ENCODE measurements around the gene GAS7. TPM values are rescaled to one million over a fixed set of nuclear protein-coding genes. Genes with fewer than 3 reads are reported as not detected.

GAS7 gene
- total and polyA plus RNA-seq, 2 of the 13 experiments (the other 11 are each of a cell fraction or from before 2014, with no cell fraction given), result 1.0 to 5.2 TPM

- no peaks in the 10 kb centered on the region for H4K20me1 ChIP-seq (ENCODE audit: insufficient read depth, low read length)
- BruUV-seq (replicated peaks), result no TSS peak
- ChIA-PET POLR2A (no interaction called here), CTCF (ENCODE audit: low intra/inter-chr PET ratio, low total read pairs) (no interaction called here)
- H3K4me1 ChIP-seq (ENCODE audit: insufficient read depth, low read length), result no peaks in the 10 kb centered on the region
- 6% methylated on average over 16 of the region's 18 CpGs for WGBS (ENCODE audit: low lambda C conversion rate)
- in situ Hi-C loops (cut with HindIII; ENCODE audit: extremely low pct_ligation_motif_present, low pct_unique_long_range_greater_than_20kb) (no loop called here), intact Hi-C loops (cut with micrococcal nuclease; ENCODE audit: unreplicated experiment) (no loop called here)
- H3K27ac ChIP-seq (ENCODE audit: extremely low read length, insufficient read depth, low read length), result no peak overlapping the region
- no peaks in the 10 kb centered on the region for H3K79me2 ChIP-seq (ENCODE audit: insufficient read depth, low read length)
- TF ChIP-seq POGZ (CRISPR knock-in tag; IDR thresholded peaks at IDR 0.05) (no peak), HMGXB4 (CRISPR knock-in tag; IDR thresholded peaks at IDR 0.05; ENCODE audit: borderline replicate concordance in 1 of 2, low read depth in 1 of 2) (no peak), PCBP1 (IDR thresholded peaks at IDR 0.05; ENCODE audit: borderline replicate concordance, low read depth, low read length) (no peak), ZNF251 (CRISPR knock-in tag; IDR thresholded peaks at IDR 0.05) (no peak), SAFB2 (CRISPR knock-in tag; IDR thresholded peaks at IDR 0.05; ENCODE audit: borderline replicate concordance, low read depth) (no peak), MED8 (CRISPR knock-in tag; IDR thresholded peaks at IDR 0.05; ENCODE audit: insufficient replicate concordance) (no peak)
- DNase-seq (ENCODE audit: low spot score) (no peak), FAIRE-seq (no peak), ATAC-seq (no peak)
- no peak overlapping the region for H2AFZ ChIP-seq (ENCODE audit: low read length)
- H3K36me3 ChIP-seq (replicated peaks in 1 of 2; ENCODE audit: control insufficient read depth in 1 of 2, insufficient read depth in 2 of 2, low read length in 2 of 2), result no peaks in the 10 kb centered on the region
- no peak overlapping the region for H3K4me2 ChIP-seq (ENCODE audit: low read depth, low read length)
- H3K9me3 ChIP-seq (ENCODE audit: low read length), result no peaks in the 10 kb centered on the region
- no peak overlapping the region for H3K4me3 ChIP-seq (replicated peaks in 1 of 3; ENCODE audit: insufficient read depth in 1 of 3, low read depth in 2 of 3, low read length in 3 of 3)
- H3K9ac ChIP-seq (ENCODE audit: insufficient read depth, low read depth, low read length), result no peak overlapping the region
- H3K27me3 ChIP-seq (ENCODE audit: control insufficient read depth in 1 of 2, insufficient read depth in 2 of 2, low read length in 2 of 2), result peaks cover 3 to 40% of the 10 kb centered on the region in 2 experiments; a peak in 4 of 5 replicates
Measured at GRCh38 chr17:9912121-9913099, 286.0 kb downstream of the GAS7 start.
